ENCODE measurements around the gene CAB39L.

DNA sequence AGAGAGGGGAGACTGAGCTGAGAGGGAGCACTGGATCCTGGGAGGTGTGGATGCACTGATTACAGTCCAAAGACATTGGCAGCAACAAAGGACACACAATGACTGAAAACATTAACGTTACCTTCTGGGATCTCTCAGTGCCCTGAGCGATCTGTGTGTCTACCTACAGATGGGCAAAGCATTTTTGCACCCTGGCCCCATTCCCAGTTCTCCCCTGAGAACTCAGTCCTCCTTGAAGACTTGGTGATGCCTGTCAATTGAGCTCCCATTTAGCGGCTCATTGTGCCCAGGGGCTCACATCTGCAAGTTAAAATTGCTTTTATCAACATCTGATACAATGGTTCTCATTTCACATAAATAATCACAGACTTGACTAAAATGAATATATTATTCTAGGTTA lies 133.6 kb downstream of the CAB39L start:
- TF ChIP-seq, protein P1, sequence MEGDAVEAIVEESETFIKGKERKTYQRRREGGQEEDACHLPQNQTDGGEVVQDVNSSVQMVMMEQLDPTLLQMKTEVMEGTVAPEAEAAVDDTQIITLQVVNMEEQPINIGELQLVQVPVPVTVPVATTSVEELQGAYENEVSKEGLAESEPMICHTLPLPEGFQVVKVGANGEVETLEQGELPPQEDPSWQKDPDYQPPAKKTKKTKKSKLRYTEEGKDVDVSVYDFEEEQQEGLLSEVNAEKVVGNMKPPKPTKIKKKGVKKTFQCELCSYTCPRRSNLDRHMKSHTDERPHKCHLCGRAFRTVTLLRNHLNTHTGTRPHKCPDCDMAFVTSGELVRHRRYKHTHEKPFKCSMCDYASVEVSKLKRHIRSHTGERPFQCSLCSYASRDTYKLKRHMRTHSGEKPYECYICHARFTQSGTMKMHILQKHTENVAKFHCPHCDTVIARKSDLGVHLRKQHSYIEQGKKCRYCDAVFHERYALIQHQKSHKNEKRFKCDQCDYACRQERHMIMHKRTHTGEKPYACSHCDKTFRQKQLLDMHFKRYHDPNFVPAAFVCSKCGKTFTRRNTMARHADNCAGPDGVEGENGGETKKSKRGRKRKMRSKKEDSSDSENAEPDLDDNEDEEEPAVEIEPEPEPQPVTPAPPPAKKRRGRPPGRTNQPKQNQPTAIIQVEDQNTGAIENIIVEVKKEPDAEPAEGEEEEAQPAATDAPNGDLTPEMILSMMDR (conservative IDR thresholded peaks at IDR 0.05; ENCODE audit: low read length) = no peak
- no peak for TF ChIP-seq EZH2phosphoT487 (IDR thresholded peaks at IDR 0.05; ENCODE audit: borderline replicate concordance)
